Keratinocyte (primary cell): Measurements from ENCODE around the gene SSBP4. TPM values are rescaled to one million over a fixed set of nuclear protein-coding genes. Genes with fewer than 3 reads are reported as not detected.

ENCODE experiments used
- DNase-seq: peaks from one replicate; pipeline ENCODE4 v3.0.0-alpha.2; 2011; ENCODE audit warnings: low read depth, missing footprints, low spot score
- FAIRE-seq: peaks from 2 replicates; lab custom pipeline; 2011; peaks lifted over from hg19 to GRCh38; lab: Jason Lieb, UNC
- H2AFZ ChIP-seq: 2 replicates; pipeline ENCODE4 v1.6.0; 2012; ENCODE audit warnings: low read length, control low read depth, inconsistent platforms; ENCODE audit not compliant: control insufficient read depth
- H3K27ac ChIP-seq: 2 replicates; pipeline ENCODE4 v1.5.1; 2011; ENCODE audit warnings: low read length; ENCODE audit not compliant: control insufficient read depth, insufficient read depth
- H3K27me3 ChIP-seq: 3 replicates; pipeline ENCODE4 v1.6.0; 2011; ENCODE audit warnings: low read length; ENCODE audit not compliant: control insufficient read depth, insufficient read depth; ENCODE audit errors: extremely low read depth
- H3K36me3 ChIP-seq, 2 experiments: 2 replicates in 1 of 2; 3 replicates in 1 of 2; pipeline ENCODE4 v1.5.1; 2011; ENCODE audit warnings: low read length in 2 of 2, mild to moderate bottlenecking in 1 of 2; ENCODE audit not compliant: control insufficient read depth in 2 of 2, insufficient read depth in 2 of 2; ENCODE audit errors: extremely low read depth in 1 of 2
- H3K4me1 ChIP-seq: 3 replicates; pipeline ENCODE4 v1.5.1; 2011; ENCODE audit warnings: low read length; ENCODE audit not compliant: control insufficient read depth, insufficient read depth; ENCODE audit errors: extremely low read depth
- H3K4me2 ChIP-seq: 3 replicates; pipeline ENCODE4 v1.6.0; 2011; ENCODE audit warnings: low read depth, low read length; ENCODE audit not compliant: control insufficient read depth, insufficient read depth; ENCODE audit errors: extremely low read depth
- H3K4me3 ChIP-seq, 3 experiments: fragments of 200-600 bp in 1 of 3; sonication (generic) in 1 of 3; 2 replicates in 2 of 3; 3 replicates in 1 of 3; pipeline ENCODE4 v1.5.1; 2011 to 2016; ENCODE audit warnings: low read length in 3 of 3, mild to moderate bottlenecking in 3 of 3, control low read depth in 2 of 3, inconsistent platforms in 1 of 3, low read depth in 1 of 3, mixed read lengths in 1 of 3, mixed run types in 1 of 3, moderate library complexity in 1 of 3; ENCODE audit not compliant: control insufficient read depth in 2 of 3, insufficient read depth in 2 of 3; ENCODE audit errors: extremely low read depth in 1 of 3
- H3K79me2 ChIP-seq: 2 replicates; pipeline ENCODE4 v1.6.0; 2012; ENCODE audit warnings: low read length; ENCODE audit not compliant: control insufficient read depth, insufficient read depth
- H3K9ac ChIP-seq: 3 replicates; pipeline ENCODE4 v1.6.0; 2011; ENCODE audit warnings: low read length; ENCODE audit not compliant: control insufficient read depth, insufficient read depth; ENCODE audit errors: extremely low read depth
- H3K9me1 ChIP-seq: 3 replicates; pipeline ENCODE4 v1.6.0; 2011; ENCODE audit warnings: low read length; ENCODE audit not compliant: control insufficient read depth, insufficient read depth; ENCODE audit errors: extremely low read depth
- H3K9me3 ChIP-seq: 2 replicates; pipeline ENCODE4 v1.5.1; 2012; ENCODE audit warnings: low read depth, low read length; ENCODE audit not compliant: control insufficient read depth
- H4K20me1 ChIP-seq: 3 replicates; pipeline ENCODE4 v1.6.0; 2011; ENCODE audit warnings: low read length; ENCODE audit not compliant: control insufficient read depth, insufficient read depth; ENCODE audit errors: extremely low read depth
- CTCF ChIP-seq, 3 experiments: IDR thresholded peaks in 1 of 3; conservative IDR thresholded peaks in 1 of 3; optimal IDR thresholded peaks in 1 of 3; 2 replicates in 2 of 3; 3 replicates in 1 of 3; pipeline versions ENCODE3 to v1.5.1; 2011; ENCODE audit warnings: low read length in 3 of 3, mild to moderate bottlenecking in 3 of 3, moderate library complexity in 2 of 3, control low read depth in 1 of 3, inconsistent platforms in 1 of 3; ENCODE audit not compliant: insufficient read depth in 2 of 3; ENCODE audit errors: extremely low read depth in 1 of 3
- EZH2 ChIP-seq: IDR thresholded peaks from one replicate; pipeline ENCODE4 v1.6.1; 2012; ENCODE audit warnings: inconsistent platforms, mild to moderate bottlenecking, low read length, moderate library complexity
- dilution Hi-C: fragments of 300-500 bp; cut with MboI; formaldehyde crosslinking; loops from one replicate; pipeline ENCODE4 v1.7.0; 2020; ENCODE audit warnings: low sequenced_read_pairs; ENCODE audit not compliant: extremely low pct_ligation_motif_present
- polyA plus RNA-seq, 5 experiments: library from polyadenylated mRNA; depleted of rRNA in 3 of 5; stranded (reverse) in 3 of 5; stranded (forward) in 1 of 5; unstranded in 1 of 5; fragments of >200 nt; gene quantifications; 1 replicate in 1 of 5; 2 replicates in 3 of 5; 3 replicates in 1 of 5; pipeline versions ENCODE4 v1.2.1 to v1.2.3, GENCODE V29; 2011 to 2012; ENCODE audit warnings: missing spikeins in 2 of 5, low read depth in 1 of 5, low replicate concordance in 1 of 5

The SSBP4 gene
- polyA plus RNA-seq, 1 donor (not counting 4 experiments of a cell fraction or from before 2014, with no cell fraction given), result 7.5 TPM

GRCh38 chr19:18464646-18465045 is 45.4 kb downstream of the SSBP4 start:
- TF ChIP-seq EZH2 (no peak), CTCF (optimal IDR thresholded peaks at IDR 0.05 in 1 of 3, IDR thresholded peaks at IDR 0.05 in 1 of 3, conservative IDR thresholded peaks at IDR 0.05 in 1 of 3; ENCODE audit: extremely low read depth in 1 of 3, insufficient read depth in 2 of 3, low read length in 3 of 3) (no peak)
- H3K27ac ChIP-seq, result no peak overlapping the region
- no peaks in the 10 kb centered on the region for H3K27me3 ChIP-seq
- peaks cover 2% of the 10 kb centered on the region for H3K9me1 ChIP-seq
- peaks cover 53% of the 10 kb centered on the region for H4K20me1 ChIP-seq
- H3K36me3 ChIP-seq, result peaks cover 21 to 38% of the 10 kb centered on the region in 2 experiments
- no peak overlapping the region for H3K9ac ChIP-seq
- H3K4me3 ChIP-seq, result no peak overlapping the region
- peaks cover 23% of the 10 kb centered on the region for H3K4me1 ChIP-seq
- peaks cover 40% of the 10 kb centered on the region for H3K79me2 ChIP-seq
- H2AFZ ChIP-seq, result no peak overlapping the region
- H3K9me3 ChIP-seq, result no peaks in the 10 kb centered on the region
- no peak for FAIRE-seq
- dilution Hi-C loops, result no loop called here
- DNase-seq, result no peak
- H3K4me2 ChIP-seq, result no peak overlapping the region

GRCh38 chr19:18465214-18465963 is 46.2 kb downstream of the SSBP4 start:
- DNase-seq (no peak), FAIRE-seq (no peak)
- Histone ChIP-seq H3K9ac (no peak overlapping the region), H4K20me1 (peaks cover 48% of the 10 kb centered on the region), H3K36me3 (peaks cover 25 to 39% of the 10 kb centered on the region in 2 experiments), H3K4me1 (peaks cover 15% of the 10 kb centered on the region), H3K9me1 (no peaks in the 10 kb centered on the region), H3K27me3 (no peaks in the 10 kb centered on the region), H3K4me2 (no peak overlapping the region), H2AFZ (no peak overlapping the region), H3K4me3 (no peak overlapping the region), H3K79me2 (peaks cover 42% of the 10 kb centered on the region), H3K27ac (no peak overlapping the region), H3K9me3 (no peaks in the 10 kb centered on the region)
- TF ChIP-seq CTCF (optimal IDR thresholded peaks at IDR 0.05 in 1 of 3, IDR thresholded peaks at IDR 0.05 in 1 of 3, conservative IDR thresholded peaks at IDR 0.05 in 1 of 3; ENCODE audit: extremely low read depth in 1 of 3, insufficient read depth in 2 of 3, low read length in 3 of 3), result no peak
- no peak for TF ChIP-seq EZH2
- dilution Hi-C loops, result no loop called here
